Measurements from ENCODE around the gene MAP7.
"Not testable (repeated sequence)": the region's sequence is repeated elsewhere in the genome, so short reads cannot be mapped to it uniquely, and the experiment has no call there.

The MAP7 gene

GRCh38 chr6:136387316-136387715 lies 162.9 kb downstream of the MAP7 start:
- no peak for DNase-seq (ENCODE audit: low read depth, low spot score)

DNA sequence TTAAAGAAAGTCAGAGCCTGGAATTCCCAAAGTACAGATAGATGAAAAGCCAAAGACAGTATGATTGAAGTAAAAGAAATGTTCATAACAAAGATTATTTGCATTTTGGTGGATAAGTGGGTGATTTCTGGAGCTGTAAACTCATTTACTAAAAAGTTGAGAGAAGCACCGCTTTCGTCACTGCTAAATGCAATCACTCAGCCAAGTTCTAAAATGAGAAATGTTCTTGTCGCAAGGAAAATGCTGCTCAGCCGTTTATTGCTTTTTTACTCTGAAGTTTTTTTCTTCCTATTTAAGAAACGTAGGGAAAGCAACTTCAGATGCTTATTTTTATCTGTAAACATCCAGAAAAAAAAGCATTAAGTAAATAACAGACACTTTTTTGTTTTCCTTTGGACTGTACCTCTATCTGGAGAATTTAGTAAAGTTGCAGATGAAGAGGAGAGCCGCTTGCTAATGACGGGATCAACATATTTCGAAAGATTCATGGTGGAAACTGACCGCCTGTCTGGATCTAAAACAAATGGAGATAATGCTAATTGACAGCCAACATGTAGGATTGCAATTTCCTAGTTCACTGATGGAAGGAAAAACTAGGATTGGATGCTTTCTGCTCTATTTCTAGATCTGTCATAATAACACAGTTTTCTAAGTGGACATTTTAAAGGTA lies 166.8 kb downstream of the MAP7 start:
- no peak for DNase-seq (ENCODE audit: low read depth, low spot score)

DNA sequence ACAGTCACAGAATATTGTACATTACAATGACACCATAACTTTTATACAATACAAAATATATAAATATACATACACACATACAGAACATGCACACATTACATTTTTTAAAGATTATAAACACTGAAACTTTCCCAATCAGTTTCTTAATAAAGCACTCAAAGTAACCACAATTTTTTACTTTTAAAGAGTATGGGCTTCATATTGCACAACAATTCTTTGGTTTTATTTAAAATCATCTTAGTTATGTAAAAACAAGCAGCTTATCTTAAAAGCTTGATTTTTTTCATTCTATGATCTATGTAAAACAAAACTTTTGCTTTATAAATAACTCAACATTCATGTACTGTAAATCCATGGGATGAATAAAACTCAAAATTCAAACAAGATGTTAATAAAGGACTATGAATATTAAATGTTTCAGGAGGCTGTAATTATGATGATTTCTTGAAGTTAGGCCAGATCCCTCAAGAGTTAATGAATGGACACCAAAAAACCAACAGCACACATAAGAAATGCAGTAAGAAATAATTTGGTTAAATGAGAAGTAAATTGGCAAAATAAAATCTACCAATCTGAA lies 167.5 kb downstream of the MAP7 start:
- DNase-seq (ENCODE audit: low read depth, low spot score): no peak

DNA sequence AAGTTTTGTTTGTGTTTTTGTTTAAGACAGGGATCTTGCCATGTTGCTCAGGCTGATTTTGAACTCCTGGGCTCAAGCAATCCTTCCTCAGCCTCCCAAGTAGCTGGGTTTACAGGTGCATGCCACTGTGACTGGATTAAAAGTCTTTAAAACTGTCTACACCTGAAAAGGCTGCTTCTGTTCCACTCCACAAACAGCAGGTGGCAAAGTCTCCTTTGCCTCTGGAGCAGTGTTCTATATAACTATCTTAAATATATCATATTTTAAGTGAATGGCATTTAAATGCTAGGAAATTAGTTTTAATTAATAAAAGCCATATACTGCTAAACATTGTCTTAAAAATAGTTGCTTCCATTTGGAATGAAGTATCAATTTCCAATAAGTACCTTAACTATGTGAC lies 171.3 kb downstream of the MAP7 start:
- DNase-seq (ENCODE audit: low read depth, low spot score): no peak

DNA sequence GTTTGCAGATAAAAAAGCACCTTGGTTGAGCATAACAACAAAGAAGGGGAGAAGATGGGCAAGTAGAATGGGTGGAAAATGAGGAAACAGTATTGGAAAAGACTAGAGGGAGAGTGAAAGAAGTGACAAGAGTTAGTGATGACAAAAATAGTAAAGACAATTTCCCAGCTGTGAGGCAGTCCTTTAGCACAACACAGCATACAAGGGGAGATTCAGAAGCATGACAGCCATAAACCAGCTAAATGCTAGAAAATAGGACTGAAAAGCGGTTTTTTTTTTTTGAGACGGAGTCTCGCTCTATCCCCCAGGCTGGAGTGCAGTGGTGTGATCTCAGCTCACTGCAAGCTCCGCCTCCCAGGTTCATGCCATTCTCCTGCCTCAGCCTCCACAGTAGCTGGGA lies 174.4 kb downstream of the MAP7 start:
- DNase-seq (ENCODE audit: low read depth, low spot score): not testable (repeated sequence)

DNA sequence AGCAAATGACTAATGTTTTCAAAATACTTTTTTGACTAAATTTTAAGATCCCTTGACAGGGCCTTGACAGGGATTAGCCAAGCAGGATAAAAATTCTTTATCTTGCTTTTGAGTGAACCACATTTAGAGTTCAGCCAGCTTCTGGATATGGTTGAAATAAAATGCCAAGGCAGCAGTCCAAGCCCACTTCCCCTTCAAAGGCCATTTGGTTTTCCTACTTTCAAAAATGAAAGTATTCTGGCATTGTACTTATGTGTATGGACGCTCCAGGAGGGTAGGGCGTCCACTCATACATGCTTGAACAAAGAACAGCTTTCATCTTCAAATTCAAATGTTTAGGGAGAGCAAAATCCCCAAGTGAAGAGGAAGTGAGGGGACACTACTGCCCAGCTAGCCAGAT lies 178.3 kb downstream of the MAP7 start:
- DNase-seq (ENCODE audit: low read depth, low spot score): no peak

DNA sequence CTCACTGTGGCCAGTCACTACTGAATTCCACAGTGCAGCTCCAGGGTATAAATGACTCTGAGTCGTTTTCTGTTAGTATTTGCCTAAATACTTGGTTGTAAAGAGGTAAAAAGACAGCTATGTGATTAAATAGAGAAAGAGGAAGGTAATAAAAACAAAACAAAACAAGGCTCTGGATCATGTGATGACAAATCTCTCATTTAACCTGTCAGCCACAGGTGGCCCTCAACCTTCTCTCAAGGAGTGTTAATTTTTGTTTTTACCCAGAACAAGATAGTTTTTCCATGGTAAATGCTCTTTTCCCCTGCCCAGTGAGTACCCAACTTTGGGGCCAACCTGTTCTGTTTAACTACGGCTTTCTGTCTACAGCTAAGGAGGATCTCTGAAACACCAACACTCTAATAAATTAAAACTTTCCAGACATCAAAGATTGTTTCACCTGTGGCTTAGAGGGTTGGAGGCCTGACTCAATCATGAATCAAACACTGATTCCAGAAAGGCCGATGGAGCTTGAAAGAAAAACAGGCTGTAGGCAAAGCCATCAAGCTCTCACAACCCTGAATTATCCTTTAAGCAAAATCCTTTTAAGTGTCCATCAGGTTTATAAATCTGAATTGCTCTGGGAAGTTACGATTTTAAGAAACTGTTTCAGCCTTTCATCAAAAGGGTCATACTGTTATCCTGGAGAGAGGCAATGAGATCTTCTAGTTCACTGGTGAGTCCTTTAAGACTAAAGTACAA lies 179.1 kb downstream of the MAP7 start:
- no peak for DNase-seq (ENCODE audit: low read depth, low spot score)

GRCh38 chr6:136365776-136366354 lies 184.4 kb downstream of the MAP7 start:
- DNase-seq (ENCODE audit: low read depth, low spot score): no peak

DNA sequence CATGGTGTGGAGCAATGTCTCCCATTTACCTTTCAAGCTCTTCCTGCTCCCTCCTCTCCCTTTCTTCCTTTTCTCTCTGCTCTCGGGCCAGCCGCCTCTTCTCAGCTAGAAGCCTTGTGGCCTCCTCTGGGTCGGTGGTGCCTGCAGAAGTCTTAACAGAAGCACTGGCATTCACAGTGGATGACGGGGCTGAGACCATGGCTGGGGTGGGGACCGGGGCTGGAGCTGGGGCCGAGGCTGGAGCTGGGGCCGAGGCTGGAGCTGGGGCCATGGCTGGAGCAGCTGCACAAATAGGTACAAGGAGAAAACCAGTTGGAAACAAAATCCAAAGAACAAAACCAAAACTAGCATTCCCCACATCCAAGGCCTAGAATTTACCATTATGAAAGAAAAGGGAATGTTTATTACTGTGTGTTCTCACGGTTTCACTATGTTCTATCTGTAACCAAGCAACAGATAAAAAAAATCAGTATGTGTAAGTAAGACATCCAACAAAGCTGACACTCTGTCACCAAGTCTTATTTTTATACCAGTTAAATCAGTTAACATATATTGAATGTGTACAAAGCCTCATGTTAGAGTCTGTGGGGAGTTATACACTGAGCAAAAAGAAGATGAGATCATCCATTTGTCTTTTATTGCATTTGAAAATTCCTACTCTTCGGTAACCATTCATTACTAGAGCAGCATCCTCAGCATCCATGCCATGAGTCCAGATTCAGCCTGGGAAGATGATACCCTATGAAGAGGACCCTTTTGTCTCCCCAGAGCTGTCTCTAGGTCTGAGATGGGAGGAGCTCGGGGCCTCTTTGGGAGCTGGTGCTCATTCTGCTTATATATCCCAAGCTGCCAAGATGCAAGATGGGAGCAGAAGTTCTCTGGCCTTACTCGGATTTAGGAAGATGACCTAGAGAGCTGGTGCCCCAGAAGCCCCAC lies 187.5 kb downstream of the MAP7 start:
- no peak for DNase-seq (ENCODE audit: low read depth, low spot score)

- DNase-seq (ENCODE audit: low read depth, low spot score): no peak
Observed at GRCh38 chr6:136361787-136362186, 188.4 kb downstream of the MAP7 start.

DNA sequence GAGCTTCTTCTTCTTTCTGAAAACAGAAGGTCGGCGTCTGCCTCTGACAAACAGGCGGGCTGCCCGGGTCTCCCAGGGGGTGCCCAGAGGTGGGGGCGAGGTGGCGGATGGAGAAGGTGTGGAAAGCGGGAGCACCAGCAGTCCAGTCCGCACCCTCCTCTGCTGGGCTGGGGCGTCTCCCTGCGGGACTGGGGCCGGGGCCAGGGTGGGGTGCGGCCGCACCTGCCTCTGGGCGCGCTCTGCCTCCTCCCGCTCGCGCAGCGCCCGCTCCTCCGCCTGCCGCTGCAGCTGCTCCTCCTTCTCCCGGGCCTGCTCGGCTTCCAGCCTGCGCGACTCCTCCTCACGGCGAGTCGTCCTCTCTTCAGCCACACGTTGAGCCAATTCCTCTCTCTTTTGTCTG lies 189.4 kb downstream of the MAP7 start:
- no peak for DNase-seq (ENCODE audit: low read depth, low spot score)

GRCh38 chr6:136359851-136360250 lies 190.4 kb downstream of the MAP7 start:
- no peak for DNase-seq (ENCODE audit: low read depth, low spot score)

GRCh38 chr6:136351518-136352110 lies 198.6 kb downstream of the MAP7 start:
- DNase-seq (ENCODE audit: low read depth, low spot score): no peak

- DNase-seq (ENCODE audit: low read depth, low spot score): no peak
Observed at GRCh38 chr6:136350914-136351313, 199.3 kb downstream of the MAP7 start.

- DNase-seq (ENCODE audit: low read depth, low spot score): no peak
Observed at GRCh38 chr6:136347847-136348246, 202.4 kb downstream of the MAP7 start.

GRCh38 chr6:136345145-136345544 lies 205.1 kb downstream of the MAP7 start:
- no peak for DNase-seq (ENCODE audit: low read depth, low spot score)

DNA sequence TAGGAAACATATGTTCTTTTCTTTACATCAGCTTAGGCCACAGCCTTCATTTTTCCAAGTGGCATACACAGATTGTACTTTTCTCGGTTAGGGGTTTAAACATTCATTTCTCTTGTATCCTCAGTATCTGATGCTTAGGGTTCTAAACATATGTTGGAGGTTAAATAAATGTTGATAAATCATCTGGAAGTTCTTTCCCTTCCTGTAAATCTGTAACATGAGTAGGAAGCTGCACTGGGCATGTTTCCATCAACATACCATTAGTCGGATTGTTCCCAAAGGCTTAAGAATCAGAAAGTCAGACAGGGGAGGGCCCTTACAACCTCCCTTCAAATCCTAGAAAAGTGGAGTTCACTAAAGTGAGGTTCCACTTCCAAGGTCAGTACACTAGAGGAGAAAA lies 205.8 kb downstream of the MAP7 start:
- DNase-seq (ENCODE audit: low read depth, low spot score): no peak

DNA sequence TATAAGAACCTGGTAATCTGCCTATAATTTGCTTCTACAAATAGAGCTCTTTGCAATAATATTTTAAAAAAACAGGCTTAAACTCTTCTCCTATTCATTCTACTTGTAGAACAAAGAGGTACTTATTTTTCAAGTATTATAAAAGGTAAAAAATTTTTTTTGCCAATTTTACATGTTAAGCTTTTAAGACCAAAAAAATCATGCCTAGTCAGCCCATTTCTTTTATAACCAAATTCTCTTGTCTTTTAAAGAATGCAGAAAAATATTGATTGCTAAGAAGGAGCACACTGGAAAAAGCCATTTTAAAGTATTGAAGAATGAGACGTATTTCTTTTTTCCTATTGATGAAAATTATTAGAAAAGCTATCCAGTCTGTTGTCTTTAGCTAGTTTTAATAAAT lies 206.5 kb downstream of the MAP7 start:
- no peak for DNase-seq (ENCODE audit: low read depth, low spot score)

GRCh38 chr6:136343275-136343674 lies 206.9 kb downstream of the MAP7 start:
- DNase-seq (ENCODE audit: low read depth, low spot score): no peak

DNA sequence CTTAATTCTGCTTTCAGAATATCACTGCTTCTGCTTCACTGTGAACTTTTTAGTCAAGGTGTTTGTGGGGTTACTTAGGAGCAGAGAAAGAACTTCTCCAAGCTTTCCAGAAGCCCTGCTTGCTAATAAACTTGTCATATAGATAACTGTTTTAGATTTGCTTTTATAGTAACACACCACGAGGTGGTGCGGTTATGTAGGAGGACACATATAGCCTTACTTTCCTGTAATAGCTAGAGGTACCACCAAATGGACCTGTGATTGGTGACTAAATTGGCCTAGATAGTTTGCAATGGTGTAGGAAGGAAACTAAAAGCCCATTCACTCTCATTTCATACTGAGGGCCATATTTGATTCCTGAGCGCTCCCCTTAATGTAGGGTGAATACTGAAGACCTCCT lies 208.3 kb downstream of the MAP7 start:
- no peak for DNase-seq (ENCODE audit: low read depth, low spot score)

- no peak for DNase-seq (ENCODE audit: low read depth, low spot score)
Observed at GRCh38 chr6:136341367-136341766, 208.9 kb downstream of the MAP7 start.

All from iPS DF 19.7 (cell line).